ENCODE data around the gene COL4A2. TPM values are rescaled to one million over a fixed set of nuclear protein-coding genes. Genes with fewer than 3 reads are reported as not detected.

The COL4A2 gene
- total RNA-seq, 1 donor from 2014 or later: 126 TPM

DNA sequence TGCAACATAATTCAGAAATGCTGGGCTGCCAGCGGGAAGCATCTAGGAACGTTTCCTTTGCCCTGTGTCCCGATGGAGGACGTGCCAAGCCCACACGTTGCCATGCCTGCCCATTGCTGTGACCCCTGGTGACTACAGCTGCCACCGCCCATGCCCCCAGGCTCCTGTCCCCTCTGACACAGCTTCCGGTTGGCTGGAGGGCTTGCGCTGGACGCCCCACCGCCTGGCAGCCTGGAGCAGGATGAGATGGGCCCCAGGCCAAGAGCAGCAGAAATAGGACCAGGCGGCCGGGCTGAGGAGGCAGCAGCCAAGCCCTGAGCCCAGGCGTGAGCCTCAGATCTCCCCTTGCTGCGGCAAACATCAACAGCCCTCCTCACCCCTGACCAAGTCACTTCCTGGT lies 125.9 kb downstream of the COL4A2 start:
- ATAC-seq: peak; percentile 75
- DNase-seq: peak; percentile 73
- intact Hi-C loops (cut with micrococcal nuclease): loop anchor here (10.0 kb wide), 1 partner anchor 208 kb away; no protein-coding TSS in a partner anchor

DNA sequence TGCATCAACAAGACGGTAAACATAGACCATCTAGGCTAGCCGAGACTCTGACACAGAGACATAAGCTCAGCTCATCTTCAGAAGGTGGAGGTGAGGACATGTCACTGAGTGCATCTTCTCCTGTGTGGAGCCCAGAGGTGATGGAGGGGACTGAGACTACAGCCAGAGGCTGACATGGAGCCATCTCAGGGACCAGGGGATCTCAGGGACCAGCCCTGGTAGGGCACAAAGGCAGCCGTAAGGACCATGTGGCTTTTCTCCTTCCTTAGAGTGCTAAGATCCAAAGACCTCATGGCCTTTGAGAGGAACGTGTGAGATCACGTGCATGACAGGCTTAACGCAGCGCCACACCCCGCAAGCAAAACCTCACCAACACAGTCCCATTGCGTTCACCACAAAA lies 127.5 kb downstream of the COL4A2 start:
- DNase-seq: no peak
- no peak for ATAC-seq
- intact Hi-C loops (cut with micrococcal nuclease): loop anchor here (10.0 kb wide), 1 partner anchor 210 kb away; no protein-coding TSS in a partner anchor

DNA sequence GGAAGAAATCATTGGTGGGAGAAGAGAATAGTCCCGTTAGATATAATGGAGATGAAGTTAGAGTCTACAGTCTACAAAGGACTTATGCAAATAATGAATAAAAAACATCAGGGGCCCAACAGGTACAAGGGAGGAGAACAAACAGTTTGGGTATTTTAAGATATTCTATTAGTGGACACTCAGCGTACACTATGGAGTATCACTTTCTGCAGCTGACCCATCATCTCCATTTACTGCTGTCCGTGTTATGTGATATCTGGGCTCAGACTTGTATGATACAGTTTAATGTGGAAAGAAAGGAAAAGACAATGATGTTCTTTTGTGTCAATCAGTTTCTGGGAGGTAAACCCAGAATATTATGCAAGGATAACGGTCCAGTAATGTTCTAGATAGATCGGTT lies 128.2 kb downstream of the COL4A2 start:
- DNase-seq (no peak), ATAC-seq (no peak)
- intact Hi-C loops (cut with micrococcal nuclease): loop anchor here (10.0 kb wide), 1 partner anchor 211 kb away; no protein-coding TSS in a partner anchor

DNA sequence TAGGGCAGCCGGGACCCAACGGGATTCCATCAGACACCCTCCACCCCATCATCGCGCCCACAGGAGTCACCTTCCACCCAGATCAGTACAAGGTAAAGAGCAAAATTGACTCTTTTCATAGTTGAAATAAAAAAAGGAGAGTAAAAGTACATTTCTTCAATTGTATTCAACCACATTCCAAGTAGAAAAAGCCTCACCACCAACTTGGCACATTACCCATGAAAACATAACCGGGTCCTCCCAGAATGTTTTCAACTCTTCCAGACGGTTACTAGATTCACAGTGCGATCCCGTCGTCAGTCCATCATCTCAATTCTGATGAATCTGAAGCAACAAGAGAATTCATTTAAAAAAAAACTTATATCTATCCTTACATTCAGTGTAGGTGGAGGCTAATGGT lies 129.2 kb downstream of the COL4A2 start:
- intact Hi-C loops (cut with micrococcal nuclease): loop anchor here (10.0 kb wide), 1 partner anchor 211 kb away; no protein-coding TSS in a partner anchor
- DNase-seq: no peak
- ATAC-seq: no peak

DNA sequence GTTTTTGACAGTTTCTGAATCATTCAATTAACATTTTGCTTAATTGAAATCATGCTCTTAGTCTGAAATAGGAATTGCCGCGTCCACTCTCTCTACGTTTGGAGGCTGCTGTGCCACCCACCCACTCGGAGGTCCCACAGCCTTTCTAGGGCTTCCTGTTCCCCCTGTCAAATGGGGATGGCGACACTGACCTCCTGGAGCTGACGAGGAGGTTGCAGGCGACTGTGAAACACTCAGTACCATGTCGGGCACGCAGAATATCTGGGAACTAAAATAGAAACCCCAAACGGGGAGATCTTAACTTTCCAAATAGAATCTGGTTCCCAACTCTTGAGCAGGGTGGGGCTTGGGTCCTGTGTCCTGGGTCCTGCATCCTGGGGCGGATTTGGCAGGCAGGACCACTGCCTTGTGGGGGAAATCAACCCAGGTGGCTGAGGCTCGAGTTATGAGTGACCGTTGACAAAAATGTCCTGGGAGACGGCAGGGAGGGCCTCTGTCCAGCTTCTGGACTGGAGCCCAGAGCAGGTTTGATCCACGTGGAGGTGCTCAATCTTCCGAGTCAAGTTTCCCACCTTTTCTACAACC lies 129.8 kb downstream of the COL4A2 start:
- intact Hi-C loops (cut with micrococcal nuclease): loop anchor here (10.0 kb wide), 1 partner anchor 212 kb away; no protein-coding TSS in a partner anchor
- ATAC-seq (no peak), DNase-seq (no peak)

DNA sequence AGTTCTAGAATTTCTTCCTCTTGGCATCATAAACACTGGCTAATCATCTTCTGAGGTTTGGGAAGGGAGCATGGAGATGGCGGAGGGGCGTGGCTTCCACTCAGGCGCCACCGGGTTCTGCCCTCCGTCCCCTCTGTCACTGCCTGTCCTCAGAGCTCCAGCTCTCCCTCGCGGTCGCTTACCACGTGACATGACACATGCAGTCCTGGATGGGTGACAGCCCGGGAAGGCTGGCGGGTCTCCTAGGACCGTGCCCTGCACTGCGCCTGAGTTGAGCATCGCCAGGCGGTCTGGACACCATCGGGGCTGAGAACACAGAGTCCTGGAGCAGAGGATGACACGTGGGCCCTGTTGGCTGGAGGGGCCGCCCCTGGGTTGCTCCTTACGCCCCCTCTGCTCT lies 131.1 kb downstream of the COL4A2 start:
- DNase-seq: no peak
- ATAC-seq: peak; percentile 14
- intact Hi-C loops (cut with micrococcal nuclease): loop anchor here (10.0 kb wide), 1 partner anchor 213 kb away; no protein-coding TSS in a partner anchor

DNA sequence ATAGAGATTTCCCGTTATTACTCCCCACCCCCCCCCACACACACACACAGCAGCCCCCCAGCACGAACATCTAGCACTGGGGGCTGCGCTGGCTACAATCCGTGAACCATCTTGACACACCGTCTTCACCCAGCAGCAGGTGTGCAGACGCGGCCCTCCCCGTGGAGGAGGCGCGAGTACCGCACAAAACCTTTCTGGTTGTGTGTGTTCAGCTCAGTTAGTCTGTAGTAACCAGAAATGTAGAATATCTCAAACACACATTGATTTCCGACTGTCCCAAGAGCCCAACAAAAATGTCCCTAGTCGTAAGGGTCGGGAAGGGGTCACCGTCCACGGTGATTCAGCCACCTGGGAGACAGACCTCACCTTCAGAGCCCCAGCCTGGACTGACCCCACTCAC lies 131.7 kb downstream of the COL4A2 start:
- DNase-seq (no peak), ATAC-seq (no peak)
- intact Hi-C loops (cut with micrococcal nuclease): loop anchor here (10.0 kb wide), 1 partner anchor 214 kb away; no protein-coding TSS in a partner anchor

DNA sequence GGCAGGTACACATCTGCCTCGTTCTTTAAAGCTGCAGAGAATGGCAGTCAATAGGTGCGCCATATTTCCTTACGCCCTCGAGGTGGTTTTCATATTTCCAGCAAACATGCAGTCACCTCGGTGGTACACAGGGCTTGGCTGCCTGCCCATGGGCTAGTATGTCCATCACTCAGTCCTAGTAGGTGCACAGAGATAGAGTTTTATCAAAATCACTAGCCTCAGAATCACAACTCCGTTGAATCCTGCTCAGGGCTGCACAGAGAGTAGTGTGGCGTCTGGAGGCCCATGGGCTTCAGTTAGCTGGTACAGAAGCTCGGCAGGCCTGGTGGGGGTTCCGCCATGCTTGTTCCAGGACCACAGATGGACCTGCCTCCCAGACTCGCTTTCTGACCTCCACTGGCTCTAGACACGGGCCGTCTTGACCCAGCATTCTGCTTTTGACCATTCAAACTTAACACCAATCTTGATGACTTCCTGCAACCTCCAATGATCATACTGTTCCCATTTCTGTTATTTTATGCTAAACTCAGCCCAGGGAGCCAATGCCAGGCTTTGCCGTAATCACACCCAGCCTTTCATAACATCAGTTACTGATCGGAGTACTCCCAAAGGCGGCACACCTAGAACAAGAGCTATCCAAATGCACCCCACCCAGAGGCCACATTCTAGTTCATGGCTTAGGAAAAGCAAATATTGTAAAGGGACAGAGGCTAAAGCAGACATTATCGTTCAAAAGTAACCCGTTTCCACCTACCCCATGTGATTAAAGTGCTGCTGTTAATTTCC lies 134.1 kb downstream of the COL4A2 start:
- intact Hi-C loops (cut with micrococcal nuclease): no loop called here
- ATAC-seq (no peak), DNase-seq (no peak)

DNA sequence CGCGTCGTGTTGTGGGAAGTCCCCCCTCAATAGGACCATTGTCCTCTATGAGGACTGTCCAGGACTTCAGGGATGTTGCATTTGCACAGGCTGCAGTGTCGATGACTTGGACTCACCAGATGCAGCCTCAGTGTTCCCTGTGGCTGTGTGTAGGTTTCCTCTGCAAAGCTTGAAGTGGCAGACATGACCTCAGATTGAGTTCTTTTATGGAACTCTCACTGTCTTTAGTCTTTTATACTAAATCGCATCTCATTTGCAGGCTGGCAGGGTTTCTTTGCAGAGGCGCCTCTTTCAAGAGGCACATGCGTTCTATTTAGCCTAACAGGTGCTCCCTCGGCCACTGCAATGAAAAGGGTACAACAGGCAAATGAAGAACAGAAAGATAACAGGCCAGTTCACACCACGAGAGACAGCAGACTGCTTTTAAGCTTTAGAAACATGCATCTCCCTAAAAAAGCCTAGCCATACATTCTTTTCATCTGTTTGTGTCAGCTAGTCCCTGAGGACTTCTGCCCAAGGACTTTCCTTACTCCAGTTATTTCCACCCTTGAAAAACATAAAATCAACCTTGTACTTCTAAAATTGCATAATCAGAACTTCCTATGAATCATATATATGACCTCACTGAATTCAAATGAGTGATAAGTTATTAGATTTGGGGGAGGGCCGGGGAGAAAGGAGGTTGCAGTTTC lies 136.0 kb downstream of the COL4A2 start:
- intact Hi-C loops (cut with micrococcal nuclease): no loop called here
- ATAC-seq (no peak), DNase-seq (no peak)

DNA sequence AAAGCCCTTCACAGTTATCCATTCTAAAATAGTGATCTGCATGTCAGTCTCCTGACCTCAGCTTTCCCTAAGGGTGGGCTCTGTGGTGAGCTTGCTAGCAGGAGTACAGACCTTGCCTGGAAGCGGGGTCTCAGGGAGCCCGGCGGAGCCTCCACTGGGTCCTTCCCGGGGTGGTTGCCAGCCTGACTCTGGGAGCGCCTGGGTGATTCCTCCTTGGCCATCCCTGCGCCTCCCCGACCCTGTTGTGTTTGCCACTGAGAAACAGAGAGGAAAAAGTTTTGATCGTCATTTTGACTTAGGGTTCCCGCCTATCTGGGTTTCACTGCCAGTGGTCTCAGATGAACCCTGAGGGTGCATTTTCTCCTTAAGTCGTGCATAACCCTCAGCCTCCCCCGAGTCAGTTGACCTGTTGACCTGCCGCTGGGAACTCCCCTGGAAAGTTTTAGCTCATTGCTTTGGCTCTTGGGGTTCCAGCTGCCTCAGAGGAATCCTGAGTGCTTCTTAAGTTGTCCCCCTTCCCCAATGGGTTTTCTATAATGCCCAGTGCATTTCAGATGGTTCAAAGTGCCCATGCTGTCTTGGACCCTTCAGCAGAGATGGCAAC lies 136.6 kb downstream of the COL4A2 start:
- intact Hi-C loops (cut with micrococcal nuclease): no loop called here
- DNase-seq: no peak

DNA sequence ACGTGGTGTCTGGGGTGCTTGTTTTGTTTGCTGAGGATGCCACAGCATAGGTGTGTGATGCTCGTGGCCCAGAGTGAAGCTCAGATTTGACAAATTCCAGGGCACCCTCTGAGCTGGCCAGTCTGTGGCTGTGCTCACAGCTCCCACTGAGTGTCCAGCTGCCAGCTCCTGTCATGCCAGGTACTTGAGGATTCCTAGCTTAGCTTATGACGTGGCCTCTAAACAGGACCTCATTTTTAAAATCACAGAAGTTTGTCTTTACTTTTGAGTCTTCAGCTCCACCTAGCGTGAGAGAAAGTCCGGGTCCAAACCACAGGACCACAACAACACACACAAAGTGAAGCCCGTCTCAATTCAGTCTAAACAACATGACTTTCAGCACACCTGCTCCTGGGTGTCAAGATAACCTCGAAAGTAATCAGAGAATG lies 137.2 kb downstream of the COL4A2 start:
- DNase-seq: no peak
- intact Hi-C loops (cut with micrococcal nuclease): no loop called here
- ATAC-seq: peak; percentile 84

More for the DNA sequence above, 136.6 kb downstream of the COL4A2 start:
- peak; percentile 23 for ATAC-seq

DNA sequence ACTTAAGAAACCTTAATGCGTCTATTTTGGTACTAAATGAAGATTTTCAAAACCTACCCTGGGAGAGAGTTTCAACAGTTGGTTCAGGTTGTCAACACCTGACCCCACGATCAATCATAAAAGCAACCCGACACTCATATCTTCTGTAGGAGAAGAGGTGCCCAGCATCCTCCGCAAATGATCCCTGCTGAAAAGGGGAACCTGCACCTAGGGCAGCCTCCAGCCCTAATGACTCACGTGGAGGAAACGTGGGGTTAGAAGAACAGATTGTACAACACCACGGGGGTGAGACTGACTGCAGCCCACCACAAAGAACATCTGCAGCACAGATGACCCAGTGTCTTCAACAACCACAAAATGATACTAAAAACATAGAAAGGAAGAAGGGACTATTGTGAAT lies 138.1 kb downstream of the COL4A2 start:
- no peak for DNase-seq
- no peak for ATAC-seq
- intact Hi-C loops (cut with micrococcal nuclease): no loop called here

DNA sequence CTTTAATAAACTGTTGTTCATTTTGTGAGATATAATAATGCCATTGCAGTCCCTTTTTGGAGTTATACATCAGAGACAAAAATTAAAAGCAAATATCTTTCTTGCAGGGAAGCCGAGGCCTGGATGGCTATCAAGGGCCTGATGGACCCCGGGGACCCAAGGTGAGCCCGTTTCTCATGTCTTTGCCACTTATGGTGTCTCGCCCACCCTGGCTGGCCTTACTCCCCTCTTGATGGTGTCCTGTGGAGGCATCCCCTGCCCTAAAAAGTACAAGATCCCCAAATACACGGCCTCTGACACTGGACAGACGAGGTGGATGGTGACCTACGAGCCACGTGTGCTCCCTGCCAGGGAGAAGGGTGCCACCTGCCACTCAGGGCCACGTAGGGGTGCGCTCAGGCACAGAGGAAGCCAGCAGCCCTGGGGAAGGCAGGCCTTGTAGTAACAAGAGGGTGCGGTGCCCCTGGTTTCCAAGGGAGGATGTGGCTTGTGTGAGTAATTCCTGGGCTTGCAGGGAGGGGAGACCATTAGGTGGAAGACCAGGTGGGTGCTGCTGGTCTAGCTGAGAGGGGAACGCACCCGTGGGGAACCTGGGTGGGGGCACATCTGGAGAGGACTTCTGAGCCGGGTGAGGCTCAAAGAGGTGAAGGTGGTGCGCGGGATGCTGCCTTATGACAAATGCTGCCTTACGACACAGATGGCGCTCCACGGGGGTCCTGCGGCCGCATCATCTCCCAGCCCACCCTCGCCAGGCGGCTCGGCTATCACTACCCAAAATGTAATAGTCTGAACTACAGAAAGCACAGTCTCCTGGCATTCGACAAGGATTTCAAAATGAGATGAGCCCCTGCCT lies 138.9 kb downstream of the COL4A2 start:
- ATAC-seq (no peak), DNase-seq (no peak)
- intact Hi-C loops (cut with micrococcal nuclease): no loop called here

DNA sequence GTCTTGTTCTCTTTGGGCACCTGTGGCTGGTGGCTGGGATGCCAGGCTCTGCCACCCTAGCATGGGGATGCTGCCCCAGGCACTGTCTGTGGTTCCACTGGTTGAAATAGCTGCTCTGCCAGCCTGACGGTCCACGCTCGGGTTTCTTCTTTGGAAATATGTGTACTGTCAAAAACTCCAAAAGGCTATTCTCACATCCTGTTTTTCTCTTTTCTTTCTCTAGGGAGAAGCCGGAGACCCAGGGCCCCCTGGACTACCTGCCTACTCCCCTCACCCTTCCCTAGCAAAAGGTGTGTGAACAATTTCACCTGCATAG lies 139.4 kb downstream of the COL4A2 start:
- DNase-seq: no peak

DNA sequence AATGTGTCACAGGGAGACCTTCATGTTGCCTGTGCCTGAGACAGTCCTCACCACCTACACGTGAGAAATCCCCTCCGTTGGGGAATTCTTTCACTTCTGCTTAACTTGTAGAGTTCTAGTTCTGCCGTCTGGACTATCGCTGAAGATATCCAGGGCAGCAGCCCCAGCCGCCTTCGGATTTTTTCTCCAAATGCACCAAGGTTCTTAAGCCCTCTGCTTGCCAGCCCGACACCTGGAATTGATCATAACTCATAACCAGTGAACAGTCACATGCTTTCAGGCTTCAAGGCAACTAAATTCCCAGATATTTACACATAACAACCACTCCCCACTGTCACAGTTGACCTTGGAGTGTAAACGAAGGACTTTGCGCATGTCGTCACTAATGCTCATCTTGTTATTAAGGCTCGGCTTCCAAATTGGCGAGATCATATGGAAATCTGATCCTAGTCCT lies 140.0 kb downstream of the COL4A2 start:
- intact Hi-C loops (cut with micrococcal nuclease): no loop called here
- ATAC-seq (no peak), DNase-seq (no peak)

More for the DNA sequence above, 139.4 kb downstream of the COL4A2 start:
- ATAC-seq: no peak
- intact Hi-C loops (cut with micrococcal nuclease): no loop called here

DNA sequence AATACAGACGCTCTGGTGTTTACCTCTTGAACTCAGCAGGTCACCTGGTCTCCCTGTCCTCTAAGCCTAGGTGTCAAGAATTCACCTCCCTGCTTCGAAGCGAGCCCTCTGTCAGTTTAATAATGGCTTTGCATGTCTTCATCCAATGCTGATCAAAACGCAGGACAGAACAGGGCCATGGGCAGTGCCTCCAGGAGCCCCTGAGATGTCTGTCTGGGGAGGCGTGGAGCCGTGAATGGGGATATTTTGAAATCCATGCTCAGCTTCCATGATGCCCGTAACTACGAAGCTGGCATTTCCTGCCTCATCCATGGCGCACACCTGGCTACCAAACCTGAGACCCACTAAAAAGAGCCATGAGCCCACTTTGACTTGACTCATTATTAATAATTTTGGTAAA lies 140.7 kb downstream of the COL4A2 start:
- DNase-seq (no peak), ATAC-seq (no peak)
- intact Hi-C loops (cut with micrococcal nuclease): no loop called here

DNA sequence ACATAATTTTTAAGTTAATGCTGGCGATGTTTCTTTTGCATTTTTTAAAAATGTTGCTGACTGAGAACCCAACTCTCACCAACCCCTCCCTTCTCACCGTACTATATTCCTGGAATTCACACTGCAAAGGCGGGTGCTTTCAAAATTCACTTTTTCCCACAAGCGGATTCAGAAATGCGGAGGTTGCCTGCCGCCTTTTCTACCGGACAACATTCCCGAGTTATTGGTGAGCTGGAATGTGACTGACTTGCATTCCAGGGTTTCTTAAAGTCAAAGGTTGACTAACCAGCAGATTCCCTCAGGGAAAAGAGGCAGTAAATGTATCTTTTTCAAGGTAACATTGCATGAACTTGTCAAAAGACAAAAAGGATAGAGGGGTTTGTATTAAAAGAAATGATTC lies 141.1 kb downstream of the COL4A2 start:
- ATAC-seq: no peak
- intact Hi-C loops (cut with micrococcal nuclease): no loop called here

DNA sequence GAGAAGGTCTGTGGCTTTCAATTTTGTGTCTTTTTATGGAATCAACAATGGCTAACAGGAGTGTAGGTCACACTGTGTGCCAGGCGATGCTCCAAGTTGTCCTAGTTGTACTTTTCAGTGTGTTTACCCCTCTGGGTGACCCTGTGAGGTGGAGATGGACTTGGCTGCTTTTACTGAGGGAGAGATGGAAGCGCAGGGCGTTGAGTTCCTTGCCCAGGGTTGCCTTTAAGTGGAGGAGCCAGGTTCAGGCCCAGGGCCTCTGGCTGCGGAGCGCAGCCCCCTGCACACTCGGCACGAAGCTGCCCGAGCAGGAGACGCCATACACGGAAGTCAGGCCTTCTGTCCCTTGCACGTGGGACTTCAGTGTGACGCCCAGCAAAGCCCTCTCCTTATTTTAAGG lies 141.6 kb downstream of the COL4A2 start:
- intact Hi-C loops (cut with micrococcal nuclease): no loop called here
- ATAC-seq: no peak
- no peak for DNase-seq

More for the DNA sequence above, 141.1 kb downstream of the COL4A2 start:
- no peak for DNase-seq

Measured in left ventricle myocardium superior (tissue), 1 donor.